HG02852 (cell line): ENCODE results near the gene PHACTR1.

ENCODE experiments used
- ATAC-seq: cut with Tn5 transposase; IDR thresholded peaks from one replicate; pipeline ENCODE4 v1.9.1; 2021; ENCODE audit warnings: mild to moderate bottlenecking, moderate library complexity; ENCODE audit not compliant: unreplicated experiment

The PHACTR1 gene

DNA sequence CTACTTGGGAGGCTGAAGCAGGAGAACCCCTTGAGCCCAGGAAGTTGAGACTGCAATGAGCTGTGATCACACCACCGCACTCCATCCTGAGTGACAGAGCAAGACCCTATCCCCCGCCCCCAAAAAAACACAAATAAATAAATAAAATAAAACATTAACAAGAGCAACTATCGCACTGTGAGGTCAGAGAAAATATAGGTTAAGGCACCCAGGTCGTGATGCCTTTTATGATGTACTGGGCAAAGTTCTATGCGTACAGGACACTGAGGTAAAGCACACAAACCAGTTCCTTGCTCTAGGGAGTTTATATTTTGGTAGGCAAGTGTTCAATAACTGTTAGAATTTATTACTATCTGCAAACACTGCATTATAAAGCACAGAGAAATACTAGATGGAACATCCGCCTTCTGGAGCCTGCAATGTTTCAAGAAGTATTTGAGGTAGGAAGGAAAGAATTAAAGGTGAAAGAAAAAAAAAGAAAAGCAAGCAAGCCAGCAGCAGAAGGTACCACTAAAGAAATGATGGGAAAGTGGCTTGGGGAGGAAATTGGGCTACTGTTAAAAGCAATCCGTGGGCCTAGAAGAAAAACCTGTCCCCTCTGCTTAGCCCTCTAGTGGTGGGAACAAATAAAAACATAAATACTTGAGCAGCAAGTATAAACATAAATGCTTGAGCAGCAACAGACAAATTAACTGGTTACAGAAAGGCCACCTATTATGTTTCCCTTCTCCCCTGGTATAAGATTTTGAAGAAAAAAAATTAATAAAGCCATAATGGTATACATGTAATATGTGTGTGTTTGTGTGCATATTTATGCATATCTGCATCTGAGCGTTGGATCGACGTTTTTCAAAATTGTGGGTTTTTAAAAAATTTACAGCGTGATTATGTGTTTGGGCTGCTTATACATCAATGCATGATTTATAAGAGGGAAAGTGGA, 128.0 kb downstream of the PHACTR1 start:
- ATAC-seq = no peak

DNA sequence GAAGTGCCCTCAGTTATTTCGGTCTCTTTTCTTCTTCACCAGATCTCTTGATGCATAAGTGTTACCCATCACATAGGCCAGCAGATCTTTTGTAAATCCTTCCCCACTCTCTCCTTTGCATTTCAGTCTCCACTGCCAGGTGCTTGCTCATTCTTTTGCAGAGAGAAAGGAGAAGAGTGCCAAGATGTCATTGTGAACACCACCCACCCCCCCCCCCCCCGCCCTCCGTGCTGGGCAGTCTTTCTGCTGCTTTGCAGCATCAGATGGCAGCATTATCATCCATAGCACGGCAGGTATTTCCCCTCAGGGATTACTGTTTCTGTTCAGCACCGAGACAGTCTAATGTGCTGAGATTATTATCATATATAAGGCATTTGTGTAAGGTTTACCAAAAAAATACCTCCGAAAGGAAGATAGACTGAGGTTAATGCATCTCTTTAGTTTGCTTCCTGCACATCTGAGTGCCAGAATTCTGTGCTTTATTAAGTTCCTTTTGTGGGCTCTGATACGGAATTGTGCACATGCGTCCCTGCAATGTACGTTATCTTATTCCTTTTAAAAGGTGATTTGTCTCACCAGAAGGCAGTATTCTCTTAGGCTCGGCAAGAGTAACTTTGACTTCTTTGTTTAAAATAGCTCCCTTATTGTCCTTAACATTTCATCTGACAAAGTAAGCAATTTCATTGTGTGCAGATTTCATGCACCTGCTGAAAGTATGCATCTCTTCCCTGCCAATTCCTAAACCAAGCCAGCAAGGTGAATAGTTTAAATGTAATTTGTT, 128.8 kb downstream of the PHACTR1 start:
- ATAC-seq = no peak

GRCh38 chr6:12848964-12849808, 132.6 kb downstream of the PHACTR1 start:
- ATAC-seq = no peak

- ATAC-seq = no peak
Observed at GRCh38 chr6:12849809-12850198, 133.2 kb downstream of the PHACTR1 start.

DNA sequence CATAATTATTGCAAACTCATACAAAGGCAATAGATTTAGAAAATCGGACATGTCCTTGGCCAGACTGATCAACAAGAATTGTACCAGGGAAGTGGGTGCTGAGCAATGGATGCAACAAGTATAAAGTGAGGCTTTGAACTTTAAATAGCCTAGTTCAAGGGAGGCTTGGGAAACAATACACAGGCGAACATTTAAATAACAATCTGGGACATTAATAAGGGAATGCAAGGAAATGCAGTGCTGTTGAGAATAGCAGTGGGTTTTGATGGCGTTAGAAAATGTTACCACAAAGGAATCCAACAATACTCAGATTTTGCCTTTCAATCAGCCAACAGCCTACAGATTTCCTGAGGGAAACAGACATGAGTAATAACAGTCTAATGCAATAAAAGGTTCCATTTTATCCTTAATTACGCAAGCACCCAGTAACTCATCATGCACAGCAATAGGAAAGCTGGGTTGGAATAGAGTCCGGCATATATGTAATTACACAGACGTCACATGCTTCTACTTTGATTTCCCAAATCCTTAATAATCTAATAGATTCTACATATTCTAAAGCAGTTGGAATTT, 134.6 kb downstream of the PHACTR1 start:
- no peak for ATAC-seq

- no peak for ATAC-seq
Observed at GRCh38 chr6:12861603-12862002, 145.0 kb downstream of the PHACTR1 start.

DNA sequence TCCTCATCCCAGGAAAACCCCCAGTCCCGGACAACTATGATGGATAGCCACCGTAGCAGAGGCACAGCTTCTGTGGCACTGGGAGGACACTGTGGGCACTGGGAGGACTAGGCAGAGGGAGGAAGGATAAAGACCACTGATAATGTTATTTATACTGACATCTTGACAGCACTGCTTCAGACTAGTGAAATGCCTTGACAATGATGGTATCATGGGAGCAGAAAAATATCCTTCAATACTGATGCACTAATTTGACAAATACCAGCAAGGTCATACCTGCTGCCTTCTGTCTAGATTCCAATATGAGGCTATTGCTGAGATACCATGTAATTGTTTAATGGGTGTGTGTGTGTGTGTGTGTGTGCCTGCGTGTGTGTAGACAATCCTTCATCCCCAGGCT, 148.6 kb downstream of the PHACTR1 start:
- ATAC-seq = no peak

GRCh38 chr6:12865671-12866181, 149.2 kb downstream of the PHACTR1 start:
- no peak for ATAC-seq

DNA sequence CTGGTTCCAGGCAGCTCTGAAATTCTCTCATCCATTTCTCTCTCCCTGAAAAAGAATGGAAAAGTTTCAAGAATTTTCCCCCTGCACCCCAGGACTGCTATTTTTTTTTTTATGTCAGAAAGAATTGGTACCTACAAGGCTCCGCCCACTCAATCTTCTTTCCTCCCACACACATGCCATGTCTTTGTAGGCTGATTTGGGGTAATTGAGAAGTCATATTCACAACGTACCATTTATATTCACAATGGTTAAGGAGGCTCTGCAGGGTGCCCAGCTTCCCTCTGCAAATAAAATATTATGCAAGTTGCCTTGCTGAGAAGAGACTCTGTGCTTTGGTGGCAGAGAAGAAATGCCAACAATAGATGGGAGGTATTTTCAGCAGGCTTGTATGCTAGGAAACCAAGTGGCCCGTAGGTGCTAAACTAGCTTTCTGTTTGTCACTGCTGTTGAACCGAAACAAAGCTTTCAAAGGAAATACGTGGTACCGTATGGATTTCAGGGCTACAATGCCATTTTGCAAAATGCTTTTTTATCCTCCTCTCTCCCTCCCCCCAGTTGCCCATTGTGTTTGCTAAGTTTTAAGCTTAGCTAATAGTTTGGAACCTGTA, 150.0 kb downstream of the PHACTR1 start:
- ATAC-seq = no peak

- ATAC-seq = no peak
Observed at GRCh38 chr6:12869816-12870432, 153.4 kb downstream of the PHACTR1 start.

GRCh38 chr6:12873691-12874090, 157.1 kb downstream of the PHACTR1 start:
- no peak for ATAC-seq

DNA sequence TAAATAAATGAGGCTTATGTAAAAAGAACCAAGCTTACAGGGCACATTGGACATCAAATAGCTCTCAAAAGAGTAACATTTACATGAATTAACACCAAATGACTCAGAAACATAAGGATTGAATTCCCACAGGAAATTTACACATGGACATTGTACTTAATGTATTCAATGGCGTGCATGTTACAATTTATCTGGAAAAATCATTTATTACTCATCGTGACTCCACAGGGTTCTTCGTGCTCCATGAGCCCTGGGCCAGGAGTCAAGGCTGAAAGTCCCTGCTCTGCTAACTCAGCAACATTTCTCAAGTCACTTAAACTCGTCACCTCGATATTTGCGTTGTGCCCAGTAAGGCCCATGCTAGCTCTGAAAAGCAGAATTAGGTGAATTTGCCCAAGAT, 158.5 kb downstream of the PHACTR1 start:
- ATAC-seq = no peak

DNA sequence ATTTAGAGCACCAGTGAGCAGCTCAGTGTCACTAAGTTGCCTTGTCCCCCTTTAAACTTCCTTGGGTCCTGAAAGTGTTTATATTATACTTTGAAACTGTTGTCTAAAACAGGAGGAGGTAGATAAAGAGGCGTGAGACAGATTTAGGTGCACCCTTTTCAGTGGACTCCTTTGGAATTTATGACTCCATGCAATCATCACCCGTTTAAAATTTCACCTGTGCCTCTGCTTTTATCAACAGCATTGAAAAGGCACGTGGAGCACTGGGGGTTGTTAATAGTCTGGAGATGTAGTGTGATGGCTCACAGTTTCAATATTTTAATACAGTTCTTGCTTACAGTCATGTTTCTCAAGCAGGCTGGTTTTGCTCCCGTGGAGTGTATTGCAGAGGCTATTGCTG, 162.2 kb downstream of the PHACTR1 start:
- no peak for ATAC-seq

GRCh38 chr6:12882761-12883290, 166.3 kb downstream of the PHACTR1 start:
- no peak for ATAC-seq

- ATAC-seq = no peak
Observed at GRCh38 chr6:12884983-12885382, 168.4 kb downstream of the PHACTR1 start.

DNA sequence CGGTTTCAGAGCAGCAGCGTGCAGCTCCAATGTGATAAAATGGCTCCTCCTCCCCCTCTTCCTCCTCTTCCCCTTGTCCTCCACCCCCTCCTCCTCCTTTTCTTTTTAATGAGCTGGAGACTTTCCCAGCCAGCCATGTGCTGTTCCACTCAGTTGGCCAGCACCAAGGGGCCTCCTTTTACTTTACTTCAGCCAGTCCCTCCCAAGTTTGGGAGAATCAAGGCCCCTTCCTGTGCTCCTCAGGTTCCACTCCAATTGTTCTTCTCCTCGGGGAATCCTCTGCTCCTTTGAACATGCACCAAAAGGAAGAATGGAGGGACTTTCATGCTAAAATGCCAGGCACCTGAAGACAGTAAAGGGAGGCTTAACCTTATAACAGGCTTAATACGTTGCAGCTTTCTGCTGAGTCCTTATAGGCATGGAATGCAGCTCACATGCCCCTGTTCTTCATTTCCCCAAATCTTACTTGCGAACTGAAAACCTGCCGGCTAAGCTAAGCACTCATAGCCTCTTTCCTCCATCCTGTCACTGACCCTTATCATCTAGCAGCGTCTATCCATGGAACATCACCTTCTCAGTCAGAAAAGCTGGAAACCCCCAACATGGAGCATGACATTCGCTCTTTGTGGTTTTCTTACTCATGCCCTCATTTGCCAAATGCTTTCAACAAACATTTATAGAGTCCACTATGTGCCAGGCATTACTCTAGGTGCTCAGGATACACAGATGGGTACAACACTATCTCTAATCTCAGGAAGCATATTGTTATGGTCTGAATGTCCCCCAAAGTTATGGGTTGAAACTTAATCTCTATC, 170.6 kb downstream of the PHACTR1 start:
- no peak for ATAC-seq

- ATAC-seq = no peak
Observed at GRCh38 chr6:12890171-12890790, 173.7 kb downstream of the PHACTR1 start.

DNA sequence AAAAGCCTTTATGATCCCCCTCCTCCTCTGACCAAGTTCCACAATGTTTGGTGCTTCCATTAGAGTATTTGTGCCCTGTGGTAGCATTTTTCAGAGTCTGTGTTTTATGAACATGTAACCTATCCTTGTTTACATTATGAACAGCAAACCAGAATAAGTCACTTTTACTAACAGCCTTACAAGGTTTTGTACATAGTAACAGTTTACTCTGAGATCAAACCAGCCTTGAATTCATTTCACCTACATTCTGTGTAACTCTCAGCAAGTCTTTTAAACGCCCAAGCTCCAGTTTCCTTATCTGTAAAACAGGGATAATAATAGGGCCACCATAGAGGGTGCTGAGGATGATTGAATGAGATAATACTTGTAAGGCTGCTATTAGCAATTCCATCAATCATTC, 175.0 kb downstream of the PHACTR1 start:
- no peak for ATAC-seq
